Endothelial cell (in vitro differentiated cells): Measurements from ENCODE around the gene DARS2. TPM values are rescaled to one million over a fixed set of nuclear protein-coding genes. Genes with fewer than 3 reads are reported as not detected.
A peak's percentile ranks its signal among the peaks of the same experiment; 100 is the strongest.
"Not testable (repeated sequence)": the region's sequence is repeated elsewhere in the genome, so short reads cannot be mapped to it uniquely, and the experiment has no call there.

ENCODE experiments used
- DNase-seq: peaks from one replicate; pipeline ENCODE4 v3.0.0; 2021; ENCODE audit warnings: low spot score
- H3K27ac Mint-ChIP-seq: one replicate; pipeline ENCODE4 v1.8.0; 2021; ENCODE audit warnings: mixed read lengths, inconsistent platforms; ENCODE audit not compliant: unreplicated experiment
- H3K27me3 Mint-ChIP-seq: one replicate; pipeline ENCODE4 v1.8.0; 2021; ENCODE audit warnings: mild to moderate bottlenecking, moderate library complexity, mixed read lengths, inconsistent platforms; ENCODE audit not compliant: unreplicated experiment
- H3K36me3 Mint-ChIP-seq: one replicate; pipeline ENCODE4 v1.8.0; 2021; ENCODE audit warnings: mild to moderate bottlenecking, low read depth, mixed read lengths, inconsistent platforms; ENCODE audit not compliant: unreplicated experiment
- H3K4me1 Mint-ChIP-seq: one replicate; pipeline ENCODE4 v1.8.0; 2021; ENCODE audit warnings: mild to moderate bottlenecking, mixed read lengths, inconsistent platforms; ENCODE audit not compliant: unreplicated experiment
- H3K4me3 Mint-ChIP-seq: one replicate; pipeline ENCODE4 v1.8.0; 2021; ENCODE audit warnings: mild to moderate bottlenecking, mixed read lengths, inconsistent platforms; ENCODE audit not compliant: unreplicated experiment
- H3K9me3 Mint-ChIP-seq: one replicate; pipeline ENCODE4 v1.8.0; 2021; ENCODE audit warnings: mixed read lengths, inconsistent platforms; ENCODE audit not compliant: unreplicated experiment
- CTCF ChIP-seq: fragments of 200-600 bp; sonication (generic); IDR thresholded peaks from one replicate; pipeline ENCODE4 v1.5.0; 2021; ENCODE audit warnings: antibody characterized with exemption; ENCODE audit not compliant: unreplicated experiment
- total RNA-seq: library from RNA; stranded (reverse); fragmentation: NEBNext Ultra II Directional; extraction: Animal tissue kit (Norgen Biotek cat#: 25700); gene quantifications from one replicate; pipeline ENCODE4 v1.2.1, GENCODE V29; 2021; ENCODE audit not compliant: unreplicated experiment

Gene DARS2
- total RNA-seq, 1 donor from 2014 or later = 18.7 TPM

- H3K9me3 Mint-ChIP-seq = no peaks in the 10 kb centered on the region
- peaks cover 14% of the 10 kb centered on the region for H3K27me3 Mint-ChIP-seq
- TF ChIP-seq CTCF = no peak
- no peak overlapping the region for H3K27ac Mint-ChIP-seq
- H3K36me3 Mint-ChIP-seq = peaks cover 14% of the 10 kb centered on the region
- H3K4me1 Mint-ChIP-seq = peaks cover 27% of the 10 kb centered on the region
- DNase-seq = no peak
- no peak overlapping the region for H3K4me3 Mint-ChIP-seq
These were observed 46.6 kb downstream of the DARS2 start for GRCh38 chr1:173871091-173871490.

GRCh38 chr1:173871500-173871899 is 47.0 kb downstream of the DARS2 start:
- no peak for TF ChIP-seq CTCF
- Mint-ChIP-seq H3K4me1 (peaks cover 22% of the 10 kb centered on the region), H3K27me3 (peaks cover 14% of the 10 kb centered on the region), H3K4me3 (peak overlapping the region; percentile 27), H3K36me3 (peaks cover 10% of the 10 kb centered on the region), H3K27ac (peak overlapping the region; percentile 44), H3K9me3 (no peaks in the 10 kb centered on the region)
- no peak for DNase-seq

- Mint-ChIP-seq H3K4me3 (no peak overlapping the region), H3K36me3 (no peaks in the 10 kb centered on the region)
These were observed 52.3 kb downstream of the DARS2 start for GRCh38 chr1:173876732-173877131.

GRCh38 chr1:173878251-173878650 is 53.8 kb downstream of the DARS2 start:
- peak overlapping the region; percentile 4 for H3K4me3 Mint-ChIP-seq
- peak overlapping the region; percentile 84 for H3K27ac Mint-ChIP-seq
- no peak for TF ChIP-seq CTCF
- no peak for DNase-seq
- peaks cover 3% of the 10 kb centered on the region for H3K27me3 Mint-ChIP-seq
- H3K9me3 Mint-ChIP-seq = no peaks in the 10 kb centered on the region
- peaks cover 18% of the 10 kb centered on the region for H3K4me1 Mint-ChIP-seq
- no peaks in the 10 kb centered on the region for H3K36me3 Mint-ChIP-seq

More at GRCh38 chr1:173876732-173877131, 52.3 kb downstream of the DARS2 start:
- DNase-seq = no peak
- H3K27ac Mint-ChIP-seq = no peak overlapping the region
- no peak for TF ChIP-seq CTCF
- H3K4me1 Mint-ChIP-seq = peaks cover 18% of the 10 kb centered on the region
- H3K27me3 Mint-ChIP-seq = peaks cover 3% of the 10 kb centered on the region
- H3K9me3 Mint-ChIP-seq = no peaks in the 10 kb centered on the region

- not testable (repeated sequence) for H3K27me3 Mint-ChIP-seq, DNase-seq, H3K27ac Mint-ChIP-seq, H3K9me3 Mint-ChIP-seq, H3K36me3 Mint-ChIP-seq, H3K4me3 Mint-ChIP-seq
- H3K4me1 Mint-ChIP-seq = peaks cover 18% of the 10 kb centered on the region
These were observed 56.6 kb downstream of the DARS2 start for GRCh38 chr1:173881117-173881516.
